NCI-H510A (cell line): Measurements from ENCODE around the gene MTSS2.
"Not testable (repeated sequence)": the region's sequence is repeated elsewhere in the genome, so short reads cannot be mapped to it uniquely, and the experiment has no call there.

ENCODE experiments used
- DNase-seq: peaks from one replicate; lab custom pipeline; 2025; lab: John Stamatoyannopoulos, UW

Gene MTSS2

GRCh38 chr16:70651524-70651923, 34.3 kb downstream of the MTSS2 start:
- no peak for DNase-seq

GRCh38 chr16:70650216-70650615, 35.6 kb downstream of the MTSS2 start:
- DNase-seq, result no peak

GRCh38 chr16:70649300-70649699, 36.6 kb downstream of the MTSS2 start:
- no peak for DNase-seq

- DNase-seq, result no peak
These were observed 37.2 kb downstream of the MTSS2 start for GRCh38 chr16:70648606-70649005.

- DNase-seq, result no peak
These were observed 38.2 kb downstream of the MTSS2 start for GRCh38 chr16:70647441-70648359.

GRCh38 chr16:70646260-70647241, 39.3 kb downstream of the MTSS2 start, which contains the start of gene IL34:
Gene IL34, plus strand, starts transcription at chr16:70646559. Its CDS starts 389 bp downstream, at chr16:70646948.
- no peak for DNase-seq

- DNase-seq, result no peak
These were observed 40.9 kb downstream of the MTSS2 start for GRCh38 chr16:70644763-70645597.

GRCh38 chr16:70643264-70643663, 42.6 kb downstream of the MTSS2 start:
- not testable (repeated sequence) for DNase-seq

GRCh38 chr16:70642633-70643032, 43.2 kb downstream of the MTSS2 start:
- DNase-seq, result no peak

GRCh38 chr16:70638814-70639792, 46.8 kb downstream of the MTSS2 start:
- no peak for DNase-seq
